ENCODE measurements around the gene PSMD1. TPM values are rescaled to one million over a fixed set of nuclear protein-coding genes. Genes with fewer than 3 reads are reported as not detected.
A peak's percentile ranks its signal among the peaks of the same experiment; 100 is the strongest.

PSMD1 gene
- total RNA-seq, 1 donor from 2014 or later = 45.3 TPM

DNA sequence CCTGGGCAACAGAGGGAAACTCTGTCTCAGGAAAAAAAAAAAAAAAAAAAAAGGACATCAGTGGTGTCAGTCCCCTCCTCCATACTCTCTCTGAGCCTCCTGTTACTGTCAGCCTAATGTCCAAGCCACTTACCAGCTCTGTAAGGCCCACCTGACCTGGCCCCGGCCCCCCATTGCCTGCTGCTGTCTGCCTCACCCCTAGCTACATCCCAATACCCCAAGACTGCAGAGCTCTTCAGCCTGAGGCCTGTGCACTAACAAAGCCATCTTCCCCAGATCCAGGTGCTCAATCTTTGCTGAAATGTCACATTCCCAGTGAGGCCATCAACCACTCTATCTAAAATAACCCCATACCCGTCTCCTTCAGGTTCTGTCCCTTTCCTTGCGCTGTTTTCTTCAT lies 147.5 kb downstream of the PSMD1 start:
- DNase-seq (ENCODE audit: low spot score) = no peak

DNA sequence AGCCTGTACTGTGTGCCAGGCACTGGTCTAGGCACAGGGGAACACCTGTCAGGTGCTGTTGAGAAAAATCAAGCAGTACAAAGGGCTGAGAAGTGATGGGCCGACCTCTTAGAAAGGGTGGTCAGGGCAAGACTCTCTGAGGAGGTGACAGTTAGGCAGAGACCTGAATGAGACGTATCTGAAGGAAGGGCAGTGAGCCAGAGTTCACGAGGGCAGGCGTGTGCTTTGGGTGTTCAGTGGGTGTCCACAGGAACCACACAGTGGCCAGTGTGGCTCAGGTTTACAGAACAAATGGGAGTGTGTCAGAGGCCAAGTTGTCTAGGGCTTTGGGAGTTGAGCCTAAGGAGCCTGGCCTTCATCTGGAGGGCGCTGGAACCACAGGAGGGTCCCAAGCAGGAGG lies 147.9 kb downstream of the PSMD1 start:
- no peak for DNase-seq (ENCODE audit: low spot score)

GRCh38 chr2:231207734-231208133 lies 151.1 kb downstream of the PSMD1 start:
- no peak for DNase-seq (ENCODE audit: low spot score)

GRCh38 chr2:231210782-231211181 lies 154.1 kb downstream of the PSMD1 start:
- no peak for DNase-seq (ENCODE audit: low spot score)

- DNase-seq (ENCODE audit: low spot score) = peak; percentile 44
Measured at GRCh38 chr2:231211486-231211885, 154.8 kb downstream of the PSMD1 start.

- DNase-seq (ENCODE audit: low spot score) = no peak
Measured at GRCh38 chr2:231212329-231212845, 155.7 kb downstream of the PSMD1 start.

DNA sequence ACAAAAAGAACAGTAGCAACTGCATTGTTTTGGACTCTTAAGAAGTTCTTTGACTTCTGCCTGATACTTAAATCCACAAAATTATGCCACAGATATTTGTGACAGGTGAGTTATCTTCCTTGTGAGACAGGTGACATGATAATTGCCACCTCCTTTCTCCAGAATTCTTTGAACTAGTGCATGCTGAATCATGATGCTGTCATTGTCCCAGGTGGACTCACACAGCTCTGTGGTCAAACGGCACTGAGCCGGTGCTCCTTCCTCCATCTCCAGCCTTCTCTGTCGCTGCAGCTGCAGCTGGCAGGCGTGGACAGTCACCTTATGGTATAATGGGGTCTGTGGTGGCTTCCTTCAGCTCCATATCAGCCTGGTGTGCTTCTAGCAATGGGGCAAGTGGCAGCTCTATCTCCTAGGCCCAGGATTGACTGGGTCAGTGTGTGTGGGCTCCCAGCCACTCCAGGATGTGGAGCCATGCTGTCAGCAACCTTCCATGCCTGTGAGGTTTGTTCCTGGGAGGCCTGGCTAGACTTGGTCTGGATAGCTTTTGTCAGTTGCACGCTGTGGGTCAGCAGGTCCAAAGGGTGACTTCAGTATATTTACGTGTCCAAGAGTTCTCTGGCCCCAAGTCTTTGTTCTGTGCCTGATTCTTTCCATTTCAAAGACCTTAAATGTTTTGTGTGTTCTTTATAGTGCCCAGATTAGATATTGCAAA lies 157.4 kb downstream of the PSMD1 start:
- DNase-seq (ENCODE audit: low spot score) = no peak

- DNase-seq (ENCODE audit: low spot score) = no peak
Measured at GRCh38 chr2:231218366-231218765, 161.7 kb downstream of the PSMD1 start.

- DNase-seq (ENCODE audit: low spot score) = no peak
Measured at GRCh38 chr2:231219289-231219688, 162.6 kb downstream of the PSMD1 start.

GRCh38 chr2:231221761-231222160 lies 165.1 kb downstream of the PSMD1 start:
- no peak for DNase-seq (ENCODE audit: low spot score)

Other genes with a start within 250 kb of the PSMD1 start
- gene ITM2C, start 191.9 kb upstream of the PSMD1 start, total RNA-seq (ENCODE audit: insufficient read depth, low replicate concordance) = 128 TPM
- gene GPR55, start 131.6 kb upstream of the PSMD1 start, total RNA-seq (ENCODE audit: insufficient read depth, low replicate concordance) = 0.96 TPM
- gene SPATA3, start 60.7 kb upstream of the PSMD1 start, total RNA-seq (ENCODE audit: insufficient read depth, low replicate concordance) = not detected
- gene C2orf72, start 19.3 kb upstream of the PSMD1 start, total RNA-seq (ENCODE audit: insufficient read depth, low replicate concordance) = 0.48 TPM
- 1.2 TPM for gene HTR2B, start 68.2 kb downstream of the PSMD1 start, total RNA-seq (ENCODE audit: insufficient read depth, low replicate concordance)
- 25.8 TPM for gene ARMC9, start 141.8 kb downstream of the PSMD1 start, total RNA-seq (ENCODE audit: insufficient read depth, low replicate concordance)